Chondrocyte (in vitro differentiated cells): ENCODE data around the gene LUZP2. TPM values are rescaled to one million over a fixed set of nuclear protein-coding genes. Genes with fewer than 3 reads are reported as not detected.
A peak's percentile ranks its signal among the peaks of the same experiment; 100 is the strongest.

Experiments
- DNase-seq: peaks from one replicate; pipeline ENCODE4 v3.0.0; 2021; ENCODE audit warnings: mixed read lengths, low spot score
- H3K27ac Mint-ChIP-seq: one replicate; pipeline ENCODE4 v1.8.0; 2021; ENCODE audit warnings: mild to moderate bottlenecking, moderate library complexity, mixed read lengths; ENCODE audit not compliant: unreplicated experiment
- H3K27me3 Mint-ChIP-seq: 2 replicates; pipeline ENCODE4 v1.8.0; 2021; ENCODE audit warnings: low read depth, mixed read lengths
- H3K36me3 Mint-ChIP-seq: 2 replicates; pipeline ENCODE4 v1.8.0; 2021; ENCODE audit warnings: low read depth, mixed read lengths
- H3K4me1 Mint-ChIP-seq: 2 replicates; pipeline ENCODE4 v1.8.0; 2021; ENCODE audit warnings: low read depth, mild to moderate bottlenecking, mixed read lengths
- H3K4me3 Mint-ChIP-seq: one replicate; pipeline ENCODE4 v1.8.0; 2021; ENCODE audit warnings: mild to moderate bottlenecking, moderate library complexity, mixed read lengths; ENCODE audit not compliant: unreplicated experiment
- H3K9me3 Mint-ChIP-seq: 2 replicates; pipeline ENCODE4 v1.8.0; 2021; ENCODE audit warnings: low read depth, mixed read lengths
- CTCF ChIP-seq: fragments of 200-600 bp; sonication (generic); IDR thresholded peaks from 2 replicates; pipeline ENCODE4 v1.5.0; 2021; ENCODE audit warnings: antibody characterized with exemption, mild to moderate bottlenecking, moderate library complexity
- total RNA-seq: library from RNA; stranded (reverse); gene quantifications from 3 replicates; pipeline ENCODE4 v1.2.1, GENCODE V29; 2021

The LUZP2 gene
- total RNA-seq, 1 donor from 2014 or later: 13.9 TPM

GRCh38 chr11:24574461-24574860 lies 77.6 kb downstream of the LUZP2 start:
- Mint-ChIP-seq H3K36me3 (no peaks in the 10 kb centered on the region), H3K4me3 (no peak overlapping the region), H3K4me1 (peaks cover 20% of the 10 kb centered on the region), H3K9me3 (no peaks in the 10 kb centered on the region), H3K27ac (peak overlapping the region; percentile 75), H3K27me3 (no peaks in the 10 kb centered on the region)
- TF ChIP-seq CTCF: no peak
- no peak for DNase-seq

- Mint-ChIP-seq H3K4me1 (peaks cover 20% of the 10 kb centered on the region), H3K9me3 (no peaks in the 10 kb centered on the region), H3K4me3 (no peak overlapping the region), H3K27ac (peak overlapping the region; percentile 78), H3K36me3 (no peaks in the 10 kb centered on the region), H3K27me3 (no peaks in the 10 kb centered on the region)
- TF ChIP-seq CTCF: no peak
- no peak for DNase-seq
These were observed 78.5 kb downstream of the LUZP2 start for GRCh38 chr11:24575392-24575791.

- Mint-ChIP-seq H3K4me3 (no peak overlapping the region), H3K9me3 (no peaks in the 10 kb centered on the region), H3K36me3 (no peaks in the 10 kb centered on the region), H3K4me1 (peaks cover 45% of the 10 kb centered on the region), H3K27me3 (no peaks in the 10 kb centered on the region), H3K27ac (peak overlapping the region; percentile 72)
- TF ChIP-seq CTCF: no peak
- DNase-seq: no peak
These were observed 88.3 kb downstream of the LUZP2 start for GRCh38 chr11:24585192-24585591.

- Mint-ChIP-seq H3K27ac (peak overlapping the region; percentile 69), H3K9me3 (no peaks in the 10 kb centered on the region), H3K36me3 (no peaks in the 10 kb centered on the region), H3K4me1 (peaks cover 63% of the 10 kb centered on the region), H3K4me3 (no peak overlapping the region), H3K27me3 (no peaks in the 10 kb centered on the region)
- DNase-seq: no peak
- TF ChIP-seq CTCF: no peak
These were observed 90.8 kb downstream of the LUZP2 start for GRCh38 chr11:24587635-24588034.

GRCh38 chr11:24588081-24588480 lies 91.2 kb downstream of the LUZP2 start:
- H3K4me3 Mint-ChIP-seq: no peak overlapping the region
- H3K27me3 Mint-ChIP-seq: no peaks in the 10 kb centered on the region
- DNase-seq: no peak
- TF ChIP-seq CTCF: no peak
- peak overlapping the region; percentile 81 for H3K27ac Mint-ChIP-seq
- no peaks in the 10 kb centered on the region for H3K9me3 Mint-ChIP-seq
- peaks cover 68% of the 10 kb centered on the region for H3K4me1 Mint-ChIP-seq
- no peaks in the 10 kb centered on the region for H3K36me3 Mint-ChIP-seq
